Heart left ventricle (tissue), 16 donors: Measurements from ENCODE around the gene NARS2. TPM values are rescaled to one million over a fixed set of nuclear protein-coding genes. Genes with fewer than 3 reads are reported as not detected.

Experiments
- ATAC-seq, 4 donors: fragments of 200-7000 bp; cut with Tn5 transposase; one replicate each; pipeline ENCODE4 v1.9.1; 2020 to 2022; ENCODE audit warnings: moderate library complexity in 4 of 4, mild to moderate bottlenecking in 3 of 4, moderate number of reproducible peaks in 1 of 4
- DNase-seq, 5 donors: peaks; one replicate each; pipeline ENCODE4 v3.0.0-alpha.2; 2020
- H3K27ac ChIP-seq, 12 donors: fragments of 200-600 bp; sonication (generic) in 4 of 12; one replicate each; pipeline versions ENCODE4 v1.5.0 to v1.8.0; 2016 to 2022; ENCODE audit warnings: mild to moderate bottlenecking in 2 of 12
- H3K27me3 ChIP-seq, 9 donors: fragments of 200-600 bp; sonication (generic) in 2 of 9; one replicate each; pipeline versions ENCODE4 v1.5.1 to v1.8.0; 2016 to 2022; ENCODE audit warnings: mild to moderate bottlenecking in 3 of 9
- H3K36me3 ChIP-seq, 9 donors: fragments of 200-600 bp; sonication (generic) in 2 of 9; one replicate each; pipeline versions ENCODE4 v1.5.0 to v1.8.0; 2018 to 2022; ENCODE audit warnings: mild to moderate bottlenecking in 2 of 9
- H3K4me1 ChIP-seq, 12 donors: fragments of 200-600 bp; sonication (generic) in 4 of 12; one replicate each; pipeline versions ENCODE4 v1.5.0 to v1.8.0; 2016 to 2022; ENCODE audit warnings: mild to moderate bottlenecking in 3 of 12
- H3K4me3 ChIP-seq, 12 donors: fragments of 200-600 bp; sonication (generic) in 4 of 12; one replicate each; pipeline versions ENCODE4 v1.5.0 to v1.8.0; 2017 to 2022; ENCODE audit warnings: mild to moderate bottlenecking in 9 of 12, moderate library complexity in 4 of 12
- H3K9me3 ChIP-seq, 12 donors: fragments of 200-600 bp; sonication (generic) in 4 of 12; one replicate each; pipeline versions ENCODE4 v1.5.0 to v1.8.0; 2016 to 2022; ENCODE audit warnings: mild to moderate bottlenecking in 1 of 12
- CTCF ChIP-seq, 12 donors: fragments of 200-600 bp; sonication (generic) in 4 of 12; IDR thresholded peaks; one replicate each; pipeline versions ENCODE4 v1.5.0 to v1.8.0; 2018 to 2022; ENCODE audit warnings: antibody characterized with exemption in 12 of 12, mild to moderate bottlenecking in 5 of 12
- POLR2A ChIP-seq, 2 donors: fragments of 450-650 bp; IDR thresholded peaks; one replicate each; pipeline ENCODE4 v1.6.1; 2017; ENCODE audit warnings: antibody characterized with exemption in 2 of 2, mild to moderate bottlenecking in 2 of 2, moderate library complexity in 2 of 2
- WGBS, 4 donors: extraction: QIAGEN DNeasy Blood & Tissue Kit in 2 of 4; methylation state at CpG; one replicate each; pipeline versions ENCODE4 v1.1.5 to v1.1.7; 2013 to 2018; 5-methylcytosine and 5-hydroxymethylcytosine counted together
- intact Hi-C, 10 donors: fragments of 100-400 bp; cut with DNase I; formaldehyde crosslinking; loops; one replicate each; pipeline versions ENCODE4 v1.11.1 to v1.14.2; 2022
- polyA plus RNA-seq, 2 donors: library from polyadenylated mRNA; stranded (reverse); fragments of 200-250 nt; gene quantifications; one replicate each; pipeline ENCODE4 v1.2.3, GENCODE V29; 2013
- total RNA-seq, 9 donors: library from RNA; depleted of rRNA in 2 of 9; stranded (reverse); fragments of >200 nt in 2 of 9; fragmentation: NEBNext Ultra II Directional in 3 of 9; extraction: Animal tissue kit (Norgen Biotek cat#: 25700) in 3 of 9; gene quantifications; one replicate each; pipeline versions ENCODE4 v1.1.0 to v1.2.4, GENCODE V29; 2016 to 2023
- donor health status: ischemic (EF 13 %, LVEDD 7.1; RV severe dilation, severe dysfunction).
- donor health status: healthy with polysubstance abuse.
- donor health status: DM: no; HTN: yes; CAD: no.
- donor health status: DM: no; HTN: no; CAD: no.
- donor health status: ischemic (EF 25% LVEDD 6.9; RV normal size, moderate dysfunction).
- donor health status: ischemic (EF 25% LVEDD 5.7; RV mildly dilated, moderate dysfunction).
- donor health status: healthy.
- donor health status: DM: yes; HTN: yes; CAD: no.
- donor health status: ischemic (EF 35%, LVEDD 5.7; RV mildly dilated, moderate dysfunction).
- donor health status: nonischemic (EF 11% LVEDD 7.7; RV severe dilation, severe dysfunction).
- donor health status: DM: yes; HTN: yes; CAD: no.
- donor health status: PGD.
- donor health status: ischemic (EF 29% LVEDD 5.4; RV normal size, mild dysfunction).
- donor health status: nonischemic (EF 23%, LVEDD 6.1; RV moderate dilation, normal function).

Gene NARS2
- total and polyA plus RNA-seq, 11 donors = 9.9 to 23.2 (median 15.8) TPM

DNA sequence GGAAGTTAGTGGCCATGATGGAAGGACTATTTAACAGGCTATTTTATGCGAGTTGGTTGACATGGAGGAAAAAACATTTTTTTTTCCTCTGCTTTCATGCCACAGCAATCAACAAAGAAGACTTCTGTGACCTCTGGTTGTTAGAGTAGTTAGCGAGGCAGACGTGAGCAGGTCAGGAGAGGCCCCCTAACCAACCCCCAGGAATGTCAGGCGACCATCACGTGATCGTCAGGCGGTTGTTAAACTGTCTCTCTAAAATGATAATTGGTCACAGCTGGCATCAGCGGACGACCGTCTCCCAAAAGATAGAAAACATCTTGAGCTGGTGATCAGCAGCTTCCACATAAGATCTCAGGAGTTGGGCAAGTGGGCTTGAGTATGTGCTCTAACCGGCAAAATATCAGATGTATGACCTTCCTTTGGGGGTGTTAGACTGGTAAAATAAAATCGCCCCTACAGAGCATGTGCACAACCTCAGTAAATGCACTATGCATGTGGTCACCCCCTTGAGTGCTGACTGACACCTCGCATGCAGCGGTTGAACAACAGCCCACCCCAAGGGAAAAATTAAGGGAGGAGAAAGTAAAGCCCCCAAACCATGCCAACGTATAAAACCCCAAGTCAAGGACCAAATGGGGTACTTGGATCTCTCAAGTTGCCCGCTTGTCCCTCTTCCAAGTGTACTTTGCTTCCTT is 20.9 kb upstream of the NARS2 start:
- intact Hi-C loops = no loop called here
- Histone ChIP-seq H3K27ac (no peak overlapping the region), H3K27me3 (peaks cover 0 to 4% (median 0%) of the 10 kb centered on the region in 9 donors), H3K9me3 (peaks cover 0 to 4% (median 0%) of the 10 kb centered on the region in 12 donors), H3K4me3 (no peak overlapping the region), H3K4me1 (no peaks in the 10 kb centered on the region), H3K36me3 (no peaks in the 10 kb centered on the region)
- 65 to 82% (median 70%) methylated on average over 16 of the region's 16 CpGs for WGBS, 4 donors
- DNase-seq (no peak), ATAC-seq (no peak)
- no peak for TF ChIP-seq CTCF (IDR thresholded peaks at IDR 0.05)
- TF ChIP-seq POLR2A (IDR thresholded peaks at IDR 0.05) = no peak

GRCh38 chr11:78594814-78595213 is 20.1 kb upstream of the NARS2 start:
- H3K4me3 ChIP-seq = no peak overlapping the region
- peaks cover 0 to 4% (median 0%) of the 10 kb centered on the region in 12 donors for H3K9me3 ChIP-seq
- TF ChIP-seq CTCF (IDR thresholded peaks at IDR 0.05) (no peak), POLR2A (IDR thresholded peaks at IDR 0.05) (no peak)
- no peak overlapping the region for H3K27ac ChIP-seq
- no peaks in the 10 kb centered on the region for H3K36me3 ChIP-seq
- DNase-seq = no peak
- H3K27me3 ChIP-seq = peaks cover 0 to 4% (median 0%) of the 10 kb centered on the region in 9 donors
- intact Hi-C loops = no loop called here
- no peaks in the 10 kb centered on the region for H3K4me1 ChIP-seq
- ATAC-seq = no peak
- WGBS, 4 donors = 80 to 88% (median 83%) methylated on average over 3 of the region's 3 CpGs

- no peaks in the 10 kb centered on the region for H3K4me1 ChIP-seq
Measured at GRCh38 chr11:78588517-78588916, 13.9 kb upstream of the NARS2 start.

GRCh38 chr11:78587446-78587845 is 12.8 kb upstream of the NARS2 start:
- TF ChIP-seq POLR2A (IDR thresholded peaks at IDR 0.05) (no peak), CTCF (IDR thresholded peaks at IDR 0.05) (no peak)
- Histone ChIP-seq H3K4me1 (no peaks in the 10 kb centered on the region), H3K27me3 (peaks cover 0 to 3% (median 0%) of the 10 kb centered on the region in 9 donors), H3K36me3 (no peaks in the 10 kb centered on the region), H3K27ac (no peak overlapping the region), H3K4me3 (no peak overlapping the region), H3K9me3 (peaks cover 0 to 36% (median 22%) of the 10 kb centered on the region in 12 donors)
- ATAC-seq = no peak
- WGBS, 4 donors = 79 to 83% (median 82%) methylated on average over 3 of the region's 3 CpGs
- intact Hi-C loops = no loop called here
- DNase-seq = no peak

More at GRCh38 chr11:78588517-78588916, 13.9 kb upstream of the NARS2 start:
- Histone ChIP-seq H3K27me3 (peaks cover 0 to 3% (median 0%) of the 10 kb centered on the region in 9 donors), H3K4me3 (no peak overlapping the region), H3K36me3 (no peaks in the 10 kb centered on the region), H3K27ac (no peak overlapping the region), H3K9me3 (peaks cover 0 to 26% (median 14%) of the 10 kb centered on the region in 12 donors)
- no peak for DNase-seq
- WGBS, 4 donors = 18 to 28% (median 27%) methylated on average over 3 of the region's 3 CpGs
- no peak for TF ChIP-seq POLR2A (IDR thresholded peaks at IDR 0.05)
- TF ChIP-seq CTCF (IDR thresholded peaks at IDR 0.05) = no peak
- no peak for ATAC-seq
- intact Hi-C loops = no loop called here
